ENCODE measurements around the gene GNG7.
"Not testable (repeated sequence)": the region's sequence is repeated elsewhere in the genome, so short reads cannot be mapped to it uniquely, and the experiment has no call there.

GNG7 gene

GRCh38 chr19:2668175-2668763 lies 34.2 kb downstream of the GNG7 start:
- no peak for DNase-seq

- DNase-seq, result not testable (repeated sequence)
These were observed 35.1 kb downstream of the GNG7 start for GRCh38 chr19:2667349-2667748.

DNA sequence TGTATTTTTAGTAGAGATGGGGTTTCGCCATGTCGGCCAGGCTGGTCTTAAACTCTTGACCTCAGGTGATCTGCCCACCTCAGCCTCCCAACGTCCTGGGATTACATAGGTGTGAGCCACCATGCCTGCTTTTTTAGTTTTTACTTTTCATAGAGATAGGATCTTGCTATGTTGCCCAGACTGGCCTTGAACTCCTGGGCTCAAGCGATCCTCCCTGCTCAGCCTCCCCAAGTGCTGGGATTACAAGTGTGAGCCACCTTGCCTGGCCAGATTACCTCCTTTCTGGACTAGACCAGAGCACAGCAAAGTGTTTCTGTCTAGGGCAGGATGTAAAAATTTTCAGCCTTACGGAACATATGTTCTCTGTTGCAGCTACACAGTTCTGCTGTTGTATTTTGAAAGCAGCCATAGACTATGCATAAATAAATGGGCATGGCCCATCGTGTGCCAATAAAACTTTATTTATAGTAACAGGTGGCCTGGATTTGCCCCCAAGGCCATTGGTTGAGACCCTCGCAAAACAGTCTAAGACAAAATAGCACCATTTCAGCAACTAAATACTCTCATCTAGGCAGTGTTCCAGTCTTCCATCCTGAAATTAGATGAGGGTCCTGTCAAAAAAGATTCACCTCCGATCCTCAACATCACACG lies 36.0 kb downstream of the GNG7 start:
- no peak for DNase-seq

GRCh38 chr19:2665103-2665502 lies 37.4 kb downstream of the GNG7 start:
- no peak for DNase-seq

DNA sequence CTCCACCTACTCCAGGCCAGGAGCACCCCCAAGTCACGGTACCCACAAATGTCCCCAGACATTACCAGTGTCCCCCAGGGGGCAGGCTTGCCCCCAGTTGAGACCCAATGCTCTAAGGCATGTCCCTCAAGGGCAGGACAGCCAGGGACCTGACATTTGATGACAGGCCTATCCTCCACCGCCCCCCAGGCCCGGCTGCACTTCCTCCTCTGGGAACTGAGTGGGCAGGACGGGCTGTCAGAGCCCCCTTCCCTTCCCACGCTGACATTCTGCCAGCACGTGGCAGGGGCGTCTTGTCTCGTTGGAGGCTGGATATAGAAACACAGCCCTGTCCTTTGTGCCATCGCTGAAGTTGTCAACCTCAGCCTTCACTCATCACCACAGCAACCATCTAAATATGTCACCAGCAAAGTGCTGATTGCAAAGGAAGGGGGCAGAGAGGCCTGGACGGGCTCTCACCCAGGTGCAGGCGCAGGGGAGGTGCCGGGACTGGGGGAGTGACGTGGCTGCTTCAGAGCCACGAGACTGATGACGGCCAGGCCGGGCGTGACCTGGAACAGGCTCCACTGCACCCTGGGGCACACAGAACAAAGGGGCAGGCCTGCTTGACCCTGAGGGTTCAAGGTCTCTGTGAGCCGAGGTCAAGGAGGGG lies 38.4 kb downstream of the GNG7 start:
- no peak for DNase-seq

DNA sequence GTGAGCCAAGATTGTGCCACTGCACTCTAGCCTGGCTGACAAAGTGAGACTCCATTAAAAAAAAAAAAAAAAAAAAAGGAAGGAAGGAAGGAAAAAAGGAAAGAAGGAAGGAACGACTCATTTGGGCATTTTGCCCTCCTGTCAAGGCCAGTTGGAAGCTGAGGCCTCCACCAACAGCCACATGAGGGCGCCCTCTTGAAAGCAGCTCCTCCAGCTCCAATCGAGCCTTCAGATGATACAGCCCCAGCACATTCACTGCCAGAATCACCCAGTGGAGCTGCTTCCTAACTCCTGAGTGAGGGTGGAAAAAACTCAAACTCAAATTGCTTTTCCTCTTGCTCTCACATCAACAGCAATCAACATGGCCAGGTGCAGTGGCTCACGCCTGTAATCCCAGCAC lies 40.9 kb downstream of the GNG7 start:
- no peak for DNase-seq

- no peak for DNase-seq
These were observed 42.5 kb downstream of the GNG7 start for GRCh38 chr19:2659856-2660432.

GRCh38 chr19:2656533-2656932 lies 46.0 kb downstream of the GNG7 start:
- DNase-seq, result no peak

DNA sequence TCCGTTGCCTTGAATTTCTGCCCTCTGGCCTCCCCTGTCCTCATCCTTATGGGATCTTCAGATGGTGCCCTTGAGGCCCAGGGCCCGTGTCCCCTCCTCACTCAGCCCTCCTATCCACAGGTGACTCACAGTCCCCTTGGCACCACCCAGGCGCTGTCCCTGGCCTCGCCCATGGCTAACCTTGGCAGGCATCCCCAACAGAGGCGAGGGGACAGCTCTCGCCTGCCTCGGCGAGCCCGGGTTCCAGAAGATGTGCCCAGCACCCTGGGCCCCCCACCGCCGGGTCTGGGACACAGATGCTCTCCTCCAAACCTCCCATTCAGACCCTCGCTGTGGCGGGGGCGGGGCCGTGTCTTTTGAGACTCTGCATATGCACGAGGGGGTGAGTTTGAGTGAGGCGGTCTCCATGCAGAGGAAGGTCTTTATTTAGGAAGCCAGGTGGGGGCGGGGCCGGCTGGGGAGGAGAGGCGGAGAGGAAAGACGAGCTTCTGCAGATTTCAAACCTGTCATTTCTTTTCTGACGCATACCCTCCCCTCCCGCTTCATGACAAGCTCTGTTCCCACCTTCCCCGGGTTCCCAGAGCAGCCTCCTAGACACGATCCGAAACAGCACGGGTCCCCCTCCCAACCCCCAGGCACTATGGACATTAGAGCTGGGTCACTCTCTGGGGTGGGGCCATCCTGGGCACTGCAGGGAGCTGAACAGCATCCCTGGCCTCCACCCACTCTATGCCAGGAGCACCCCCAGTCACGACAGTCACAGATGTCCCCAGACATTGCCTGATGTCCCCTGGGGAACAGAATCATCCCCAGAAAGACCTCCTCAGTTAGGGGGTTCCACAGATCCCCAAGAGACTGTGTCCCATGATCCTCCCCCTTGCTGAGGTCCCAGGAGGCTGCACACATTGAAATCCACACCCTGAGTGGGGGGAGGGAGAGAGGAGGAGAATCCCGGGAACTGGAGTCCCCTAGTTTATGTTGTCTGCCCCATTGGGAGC lies 48.5 kb downstream of the GNG7 start:
- DNase-seq, result no peak

DNA sequence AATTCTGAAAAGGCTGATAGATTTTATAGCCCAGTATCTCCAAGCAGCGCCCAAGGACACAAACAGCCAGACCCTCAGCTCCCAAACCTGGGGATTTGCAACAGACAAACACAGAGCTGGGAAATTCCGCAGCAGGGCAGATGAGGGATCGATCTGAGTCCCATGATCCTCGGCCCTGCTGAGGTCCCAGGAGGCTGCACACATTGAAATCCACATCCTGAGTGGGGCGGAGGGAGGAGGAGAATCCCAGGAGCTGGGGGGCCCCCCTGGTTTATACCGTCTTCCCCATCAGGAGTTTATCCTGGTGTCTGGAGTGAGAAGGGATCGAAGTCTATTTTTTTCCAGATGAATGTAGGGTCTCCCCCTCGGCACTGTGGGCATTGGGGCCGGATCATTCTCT lies 49.3 kb downstream of the GNG7 start:
- no peak for DNase-seq

GRCh38 chr19:2652504-2653099 lies 49.9 kb downstream of the GNG7 start:
- no peak for DNase-seq

DNA sequence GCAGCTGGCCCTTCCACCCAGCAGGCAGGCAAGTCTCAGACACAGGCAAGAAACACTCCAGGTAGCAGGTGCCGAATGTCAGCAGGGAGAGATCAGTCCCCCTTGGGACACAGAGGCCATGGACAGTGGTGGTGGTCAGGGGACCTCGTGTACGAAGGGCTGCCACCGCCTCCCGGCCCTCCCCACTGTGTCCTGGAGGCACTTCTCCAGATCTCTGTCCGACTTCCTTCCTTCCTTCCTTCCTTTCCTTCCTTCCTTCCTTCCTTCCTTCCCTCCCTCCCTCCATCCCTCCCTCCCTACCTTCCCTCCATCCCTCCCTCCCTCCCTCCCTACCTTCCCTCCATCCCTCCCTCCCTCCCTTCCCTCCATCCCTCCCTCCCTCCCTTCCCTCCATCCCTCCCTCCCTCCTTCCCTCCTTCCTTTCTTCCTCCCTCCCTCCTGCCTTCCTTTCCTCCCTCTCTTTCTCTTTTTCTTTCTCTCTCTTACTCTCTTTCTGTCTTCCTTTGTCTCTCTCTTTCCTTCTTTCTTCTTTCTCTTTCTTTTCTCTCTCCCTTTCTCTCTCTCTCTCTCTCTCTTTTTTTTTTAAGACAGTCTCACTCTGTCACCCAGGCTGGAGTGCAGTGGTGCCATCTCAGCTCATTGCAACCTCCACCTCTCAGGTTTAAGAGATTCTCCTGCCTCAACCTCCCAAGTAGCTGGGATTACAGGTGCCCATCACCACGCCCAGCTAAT lies 51.3 kb downstream of the GNG7 start:
- DNase-seq, result not testable (repeated sequence)

DNA sequence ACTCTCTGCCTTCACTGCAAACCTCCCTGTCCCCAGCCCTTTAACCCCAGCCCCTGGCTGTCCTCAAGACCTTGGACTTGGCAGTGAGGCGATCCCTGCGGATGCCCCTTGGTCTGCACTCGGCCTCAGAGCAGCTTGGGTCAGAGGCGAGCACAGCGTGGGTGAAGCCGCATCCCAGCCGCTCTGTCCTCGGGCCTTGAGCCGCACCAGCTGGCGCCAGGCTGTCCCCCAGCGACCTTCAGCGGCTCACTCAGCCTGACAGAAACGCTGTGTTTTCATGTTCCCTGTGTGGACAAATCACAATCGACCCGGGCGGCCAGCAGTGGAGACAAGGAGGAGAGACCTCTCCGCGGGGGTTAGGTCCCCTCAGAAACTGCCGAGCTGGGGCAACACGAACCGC lies 52.0 kb downstream of the GNG7 start:
- no peak for DNase-seq

DNA sequence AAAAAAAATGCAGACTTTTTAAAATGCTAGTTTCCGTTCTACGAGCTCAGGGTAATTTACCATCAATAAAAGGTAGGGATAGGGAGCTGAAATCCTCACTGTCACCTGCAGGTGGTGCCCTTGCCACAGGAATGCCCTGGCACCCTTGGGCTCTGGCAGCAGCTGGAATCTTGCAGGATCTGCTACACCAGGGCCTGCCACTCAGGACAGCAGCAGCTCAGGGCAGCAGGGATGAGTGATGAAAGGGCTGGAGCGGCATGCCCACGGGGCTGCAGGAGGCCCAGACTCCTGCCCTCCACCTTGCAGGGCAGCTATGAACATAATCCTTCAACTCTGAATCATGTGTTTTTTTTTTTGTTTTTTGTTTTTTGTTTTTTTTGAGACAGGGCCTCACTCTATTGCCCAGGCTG lies 54.0 kb downstream of the GNG7 start:
- DNase-seq, result peak; percentile 76

GRCh38 chr19:2648099-2648498 lies 54.4 kb downstream of the GNG7 start:
- no peak for DNase-seq

DNA sequence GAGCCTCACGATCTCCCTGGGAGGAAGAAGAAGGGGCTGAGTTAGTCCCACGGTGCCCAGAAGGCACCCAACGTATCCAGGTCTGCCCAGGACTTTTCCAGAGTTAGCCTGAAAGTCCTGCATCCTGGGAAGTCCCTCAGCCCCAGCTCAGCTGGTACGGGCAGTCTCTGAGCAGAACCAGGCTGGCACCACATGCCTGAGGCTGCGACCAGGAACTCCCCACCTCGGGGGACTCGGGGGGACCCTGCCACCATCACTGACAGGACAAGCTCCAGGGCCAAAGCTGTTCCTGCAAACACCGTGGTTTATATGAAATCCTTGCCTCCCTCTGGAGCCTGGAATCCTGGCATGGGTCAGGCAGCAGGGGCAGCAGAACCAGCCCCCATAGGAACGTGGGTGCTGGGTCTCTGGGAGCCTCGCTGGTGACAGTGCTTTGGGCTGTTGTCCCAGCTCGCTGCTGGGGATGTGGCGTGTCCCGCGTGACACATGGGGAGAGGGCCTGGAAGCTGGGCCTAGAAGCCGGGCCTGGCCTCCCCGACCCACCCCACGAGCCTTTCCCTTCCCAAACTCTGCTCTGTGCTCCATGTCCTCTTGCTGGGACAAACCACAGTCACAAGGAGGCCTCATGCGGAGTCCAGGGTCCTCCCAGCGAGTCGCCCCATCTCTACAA lies 55.5 kb downstream of the GNG7 start:
- no peak for DNase-seq

- DNase-seq, result no peak
These were observed 56.7 kb downstream of the GNG7 start for GRCh38 chr19:2645826-2646225.

DNA sequence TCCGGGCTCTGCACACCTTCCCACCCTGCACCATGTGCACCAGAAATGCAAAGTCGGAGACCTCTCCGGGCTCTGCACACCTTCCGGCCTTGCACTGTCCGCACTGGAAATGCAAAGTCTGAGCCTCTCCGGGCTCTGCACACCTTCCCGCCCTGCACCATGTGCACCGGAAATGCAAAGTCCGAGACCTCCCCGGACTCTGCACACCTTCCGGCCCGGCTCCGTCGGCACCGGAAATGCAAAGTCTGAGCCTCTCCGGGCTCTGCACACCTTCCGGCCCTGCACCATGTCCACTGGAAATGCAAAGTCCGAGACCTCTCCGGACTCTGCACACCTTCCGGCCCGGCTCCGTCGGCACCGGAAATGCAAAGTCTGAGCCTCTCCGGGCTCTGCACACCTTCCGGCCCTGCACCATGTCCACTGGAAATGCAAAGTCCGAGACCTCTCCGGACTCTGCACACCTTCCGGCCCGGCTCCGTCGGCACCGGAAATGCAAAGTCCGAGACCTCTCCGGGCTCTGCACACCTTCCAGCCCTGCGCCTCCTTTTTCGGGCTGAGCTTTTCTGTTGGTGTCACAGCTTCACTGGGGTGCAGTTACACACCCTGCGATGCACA lies 59.3 kb downstream of the GNG7 start:
- DNase-seq, result not testable (repeated sequence)

GRCh38 chr19:2641332-2641698 lies 61.2 kb downstream of the GNG7 start:
- DNase-seq, result no peak

DNA sequence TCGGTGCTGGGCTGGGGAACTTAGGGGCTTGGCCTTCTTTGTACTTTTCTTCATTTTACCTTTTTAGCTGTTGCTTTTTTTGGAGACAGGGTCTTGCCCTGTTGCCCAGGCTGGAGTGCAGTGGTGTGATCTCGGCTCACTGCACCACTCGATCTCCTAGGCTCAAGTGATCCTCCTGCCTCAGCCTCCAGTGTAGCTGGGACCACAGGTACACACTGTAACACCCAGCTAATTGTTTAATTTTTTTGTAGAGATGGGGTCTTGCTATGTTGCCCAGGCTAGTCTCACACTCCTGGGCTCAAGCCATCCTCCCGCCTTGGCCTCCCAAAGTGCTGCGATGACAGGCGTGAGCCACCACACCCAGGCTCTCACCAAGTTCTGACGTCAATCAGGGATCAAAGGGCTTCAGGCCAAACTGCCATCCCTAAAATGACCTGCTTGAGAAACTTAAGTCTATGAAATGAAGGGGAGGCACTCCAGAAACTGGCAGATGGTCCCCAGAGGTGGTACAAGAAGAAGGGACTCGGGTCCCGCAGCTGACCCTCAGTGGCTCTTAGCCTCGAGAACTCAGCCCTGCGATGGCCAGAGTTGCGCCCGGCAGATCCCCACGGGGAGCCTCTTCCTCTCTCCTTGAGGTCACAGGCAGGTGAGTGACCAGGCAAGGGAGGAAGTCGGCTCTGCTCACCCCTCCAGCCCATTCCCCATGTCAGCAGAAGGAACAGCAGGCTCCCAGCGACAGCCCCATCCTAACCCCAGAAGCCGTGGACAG lies 61.7 kb downstream of the GNG7 start:
- no peak for DNase-seq

Data from NCI-H1436 (cell line).